Thyroid gland (tissue), 4 donors: ENCODE data around the gene TENT5C. TPM values are rescaled to one million over a fixed set of nuclear protein-coding genes. Genes with fewer than 3 reads are reported as not detected.
A peak's percentile ranks its signal among the peaks of the same experiment; 100 is the strongest.

ENCODE experiments used
- DNase-seq, 2 donors: peaks; one replicate each; pipeline ENCODE4 v3.0.0-alpha.2; 2019
- H3K27ac ChIP-seq, 3 donors: fragments of 200-600 bp; sonication (generic); 1 replicate in 2 of 3; 2 replicates in 1 of 3; pipeline ENCODE4 v1.5.1; 2016 to 2019; ENCODE audit warnings: mild to moderate bottlenecking in 1 of 3, moderate library complexity in 1 of 3
- H3K27me3 ChIP-seq: fragments of 200-600 bp; sonication (generic); one replicate; pipeline ENCODE4 v1.5.1; 2019
- H3K36me3 ChIP-seq, 2 donors: fragments of 200-600 bp; sonication (generic); one replicate each; pipeline ENCODE4 v1.5.1; 2016 to 2019
- H3K4me1 ChIP-seq, 2 donors: fragments of 200-600 bp; sonication (generic); one replicate each; pipeline ENCODE4 v1.5.1; 2017 to 2019
- H3K4me3 ChIP-seq, 3 donors: fragments of 200-600 bp; sonication (generic); replicated peaks in 1 of 3; 1 replicate in 2 of 3; 2 replicates in 1 of 3; pipeline ENCODE4 v1.5.1; 2016; ENCODE audit warnings: mild to moderate bottlenecking in 1 of 3
- H3K9me3 ChIP-seq: fragments of 200-600 bp; sonication (generic); one replicate; pipeline ENCODE4 v1.5.1; 2017
- CTCF ChIP-seq, 6 experiments: fragments of 200-600 bp in 3 of 6; fragments of 450-650 bp in 3 of 6; sonication (generic) in 3 of 6; IDR thresholded peaks; one replicate each; pipeline ENCODE4 v1.5.1; 2016 to 2019; ENCODE audit warnings: antibody characterized with exemption in 6 of 6, mild to moderate bottlenecking in 2 of 6, inconsistent platforms in 1 of 6, moderate library complexity in 1 of 6
- POLR2A ChIP-seq, 2 donors: fragments of 450-650 bp; IDR thresholded peaks; one replicate each; pipeline ENCODE4 v1.6.1; 2017; ENCODE audit warnings: antibody characterized with exemption in 2 of 2, mild to moderate bottlenecking in 2 of 2, moderate library complexity in 1 of 2
- WGBS, 2 donors: methylation state at CpG; one replicate each; pipeline ENCODE4 v1.1.5; 2017; 5-methylcytosine and 5-hydroxymethylcytosine counted together
- intact Hi-C: fragments of 100-400 bp; cut with DNase I; formaldehyde crosslinking; loops from one replicate; pipeline ENCODE4 v1.15.1; 2023
- total RNA-seq, 4 donors: library from RNA; depleted of rRNA; stranded (reverse); fragments of >200 nt; gene quantifications; one replicate each; pipeline ENCODE4 v1.2.3, GENCODE V29; 2016

Gene TENT5C
- total RNA-seq, 4 donors from 2014 or later: 14.8 to 30.4 (median 22.2) TPM

DNA sequence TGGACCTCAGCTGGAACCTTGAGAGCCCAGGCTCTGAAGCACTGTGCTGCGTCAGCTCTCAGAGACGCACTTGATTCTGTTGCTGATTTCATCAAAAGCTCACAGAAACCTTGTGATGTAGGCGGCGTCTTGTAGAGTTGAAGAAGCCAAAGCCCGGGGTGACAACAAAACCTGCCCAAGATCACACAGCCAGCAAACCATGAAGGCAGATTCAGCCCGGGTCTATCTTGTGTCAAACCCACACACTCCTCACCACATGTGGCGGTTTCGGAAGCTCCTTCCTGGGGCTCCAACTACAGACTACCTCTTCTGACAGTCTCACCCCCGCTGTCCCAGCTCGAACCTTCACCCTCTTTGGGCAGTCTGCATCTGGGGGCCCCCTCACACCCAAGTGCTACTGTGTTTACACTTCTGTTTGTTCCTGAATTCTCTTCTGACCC is 50.4 kb downstream of the TENT5C start:
- DNase-seq: peak in 1 of 2 donors; percentile 16
- intact Hi-C loops: no loop called here
- Histone ChIP-seq H3K4me1 (no peaks in the 10 kb centered on the region), H3K9me3 (no peaks in the 10 kb centered on the region), H3K36me3 (no peaks in the 10 kb centered on the region), H3K27me3 (no peaks in the 10 kb centered on the region), H3K4me3 (no peak overlapping the region), H3K27ac (no peak overlapping the region)
- TF ChIP-seq POLR2A (IDR thresholded peaks at IDR 0.05) (no peak), CTCF (IDR thresholded peaks at IDR 0.05) (no peak)
- 85 to 92% methylated on average over 10 of the region's 10 CpGs for whole genome bisulfite sequencing, 2 donors

- intact Hi-C loops: no loop called here
- Histone ChIP-seq H3K36me3 (no peaks in the 10 kb centered on the region), H3K27ac (no peak overlapping the region), H3K9me3 (no peaks in the 10 kb centered on the region), H3K27me3 (no peaks in the 10 kb centered on the region), H3K4me1 (no peaks in the 10 kb centered on the region), H3K4me3 (no peak overlapping the region)
- TF ChIP-seq CTCF (IDR thresholded peaks at IDR 0.05): no peak
- TF ChIP-seq POLR2A (IDR thresholded peaks at IDR 0.05): no peak
- DNase-seq: no peak
- WGBS, 2 donors: 63 to 70% methylated on average over 3 of the region's 3 CpGs
Measured at GRCh38 chr1:117657031-117657430, 51.2 kb downstream of the TENT5C start.

- Histone ChIP-seq H3K36me3 (no peaks in the 10 kb centered on the region), H3K4me3 (no peak overlapping the region), H3K9me3 (no peaks in the 10 kb centered on the region), H3K4me1 (no peaks in the 10 kb centered on the region), H3K27ac (no peak overlapping the region), H3K27me3 (no peaks in the 10 kb centered on the region)
- DNase-seq: no peak
- 87 to 92% methylated on average over 5 of the region's 5 CpGs for WGBS, 2 donors
- TF ChIP-seq CTCF (IDR thresholded peaks at IDR 0.05): no peak
- no peak for TF ChIP-seq POLR2A (IDR thresholded peaks at IDR 0.05)
- intact Hi-C loops: no loop called here
Measured at GRCh38 chr1:117657949-117658660, 52.3 kb downstream of the TENT5C start.

- WGBS, 2 donors: 63 to 91% methylated on average over 3 of the region's 3 CpGs
- Histone ChIP-seq H3K4me1 (no peaks in the 10 kb centered on the region), H3K27ac (no peak overlapping the region), H3K9me3 (no peaks in the 10 kb centered on the region), H3K27me3 (no peaks in the 10 kb centered on the region), H3K4me3 (no peak overlapping the region), H3K36me3 (no peaks in the 10 kb centered on the region)
- TF ChIP-seq CTCF (IDR thresholded peaks at IDR 0.05) (no peak), POLR2A (IDR thresholded peaks at IDR 0.05) (no peak)
- intact Hi-C loops: no loop called here
- DNase-seq: peak in 1 of 2 donors; percentile 14
Measured at GRCh38 chr1:117658676-117659075, 52.8 kb downstream of the TENT5C start.

DNA sequence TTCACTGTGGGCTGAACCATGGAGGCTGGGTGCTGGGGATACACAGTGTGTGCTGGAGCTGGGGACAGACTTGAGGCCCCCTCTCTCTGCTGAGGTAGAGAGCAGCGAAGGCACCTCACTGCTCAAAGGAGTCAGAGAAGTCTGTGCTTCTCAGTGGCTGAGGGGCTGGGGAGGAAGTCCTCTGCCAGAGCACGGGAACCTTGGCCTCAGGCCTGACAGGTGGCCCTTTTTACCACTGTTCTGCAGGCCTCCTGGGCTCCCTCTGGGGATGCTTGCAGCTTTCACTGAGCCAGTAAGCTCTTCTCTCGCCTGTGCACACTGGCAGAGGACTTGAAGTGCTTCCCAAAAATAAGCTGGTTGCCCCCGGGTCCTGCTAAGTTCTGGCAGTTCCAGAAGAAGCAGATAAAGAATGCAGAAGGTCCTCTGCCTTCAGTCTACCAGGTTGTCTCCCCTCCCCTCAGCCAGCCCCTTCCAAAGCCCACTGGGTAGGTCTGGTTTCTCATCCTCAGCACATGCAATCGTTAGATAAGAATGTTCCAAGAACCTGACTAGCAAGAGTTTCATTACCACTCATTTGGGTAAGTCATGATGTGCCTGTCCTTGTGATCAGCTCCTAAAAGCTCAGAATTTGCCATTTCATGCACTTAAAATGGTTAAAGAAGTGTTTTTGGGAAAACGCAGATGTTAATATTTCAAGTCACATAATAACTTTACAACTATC is 53.9 kb downstream of the TENT5C start:
- Histone ChIP-seq H3K27me3 (no peaks in the 10 kb centered on the region), H3K4me1 (no peaks in the 10 kb centered on the region), H3K36me3 (no peaks in the 10 kb centered on the region), H3K27ac (no peak overlapping the region), H3K4me3 (no peak overlapping the region), H3K9me3 (no peaks in the 10 kb centered on the region)
- 59 to 65% methylated on average over 4 to 6 of the region's 6 CpGs for WGBS, 2 donors
- intact Hi-C loops: no loop called here
- no peak for TF ChIP-seq CTCF (IDR thresholded peaks at IDR 0.05)
- TF ChIP-seq POLR2A (IDR thresholded peaks at IDR 0.05): no peak
- DNase-seq: no peak
